Activated T-cell treated with anti-CD3 and anti-CD28 coated beads, Interleukin-2, amount 50 U/mL, for 1 hour (primary cell): ENCODE data around the gene CAMTA2.

Experiments
- DNase-seq: peaks from one replicate; pipeline ENCODE4 v3.0.0-alpha.2; 2020

The CAMTA2 gene

GRCh38 chr17:4921320-4921719 lies 66.2 kb downstream of the CAMTA2 start:
- DNase-seq: no peak

- no peak for DNase-seq
These were observed 67.0 kb downstream of the CAMTA2 start for GRCh38 chr17:4920351-4921048.

- no peak for DNase-seq
These were observed 67.9 kb downstream of the CAMTA2 start for GRCh38 chr17:4919511-4920047.
